ENCODE results near the gene C15orf39. TPM values are rescaled to one million over a fixed set of nuclear protein-coding genes. Genes with fewer than 3 reads are reported as not detected.

C15orf39 gene
- total RNA-seq, 1 experiment from 2014 or later = 13.3 TPM

- CTCF ChIA-PET = interaction anchor here (0.5 to 7.1 kb wide), 5 partner anchors 8 to 182 kb away, joined by 3 to 85 read pairs (median 5); no protein-coding TSS in a partner anchor
- no peaks in the 10 kb centered on the region for H3K27me3 Mint-ChIP-seq (ENCODE audit: insufficient read depth, unreplicated experiment)
- intact Hi-C loops (cut with micrococcal nuclease) = loop anchor here (10.0 kb wide), 2 partner anchors 98 to 422 kb away; partner anchors contain the start of gene CSK
Measured at GRCh38 chr15:75206803-75207617, 5.3 kb downstream of the C15orf39 start.

DNA sequence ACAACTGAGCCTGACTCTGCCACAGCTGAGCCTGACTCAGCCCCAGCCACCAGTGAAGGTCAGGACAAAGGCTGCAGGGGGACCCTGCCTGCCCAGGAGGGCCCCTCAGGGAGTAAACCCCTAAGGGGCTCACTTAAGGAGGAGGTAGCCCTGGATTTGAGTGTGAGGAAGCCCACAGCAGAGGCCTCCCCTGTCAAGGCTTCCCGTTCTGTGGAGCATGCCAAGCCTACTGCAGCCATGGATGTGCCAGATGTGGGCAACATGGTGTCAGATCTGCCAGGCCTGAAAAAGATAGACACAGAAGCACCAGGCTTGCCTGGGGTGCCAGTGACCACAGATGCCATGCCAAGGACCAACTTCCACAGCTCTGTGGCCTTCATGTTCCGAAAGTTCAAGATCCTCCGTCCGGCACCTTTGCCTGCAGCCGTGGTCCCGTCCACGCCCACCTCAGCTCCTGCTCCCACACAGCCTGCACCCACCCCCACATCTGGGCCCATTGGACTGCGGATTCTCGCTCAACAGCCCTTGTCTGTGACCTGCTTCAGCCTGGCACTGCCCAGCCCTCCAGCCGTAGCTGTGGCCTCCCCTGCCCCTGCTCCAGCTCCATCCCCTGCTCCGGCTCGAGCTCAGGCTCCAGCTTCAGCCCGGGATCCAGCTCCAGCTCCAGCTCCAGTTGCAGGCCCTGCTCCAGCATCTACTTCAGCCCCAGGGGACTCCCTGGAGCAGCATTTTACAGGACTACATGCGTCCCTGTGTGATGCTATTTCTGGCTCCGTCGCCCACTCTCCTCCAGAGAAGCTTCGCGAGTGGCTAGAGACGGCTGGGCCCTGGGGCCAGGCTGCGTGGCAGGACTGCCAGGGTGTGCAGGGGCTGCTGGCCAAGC lies 6.2 kb downstream of the C15orf39 start:
- Mint-ChIP-seq H3K9me3 (ENCODE audit: unreplicated experiment) (no peaks in the 10 kb centered on the region), H3K36me3 (ENCODE audit: insufficient read depth, unreplicated experiment) (peaks cover 44% of the 10 kb centered on the region), H3K27ac (ENCODE audit: low read depth, unreplicated experiment) (no peak overlapping the region), H3K4me3 (ENCODE audit: unreplicated experiment) (no peak overlapping the region), H3K27me3 (ENCODE audit: insufficient read depth, unreplicated experiment) (no peaks in the 10 kb centered on the region), H3K4me1 (ENCODE audit: insufficient read depth, unreplicated experiment) (peaks cover 9% of the 10 kb centered on the region)
- no peak for TF ChIP-seq CTCF (IDR thresholded peaks at IDR 0.05; ENCODE audit: unreplicated experiment)
- CTCF ChIA-PET = interaction anchor here (1.8 to 7.1 kb wide), 2 partner anchors 164 to 178 kb away, joined by 5 to 85 read pairs; no protein-coding TSS in a partner anchor
- no TSS peak for BruUV-seq (replicated peaks)
- no peak for DNase-seq (ENCODE audit: unreplicated experiment)
- POLR2A ChIA-PET = no interaction called here
- intact Hi-C loops (cut with micrococcal nuclease) = loop anchor here (10.0 kb wide), 2 partner anchors 97 to 423 kb away; partner anchors contain the start of gene CSK

More at GRCh38 chr15:75206803-75207617, 5.3 kb downstream of the C15orf39 start:
- BruUV-seq (replicated peaks) = no TSS peak
- no peak for TF ChIP-seq CTCF (IDR thresholded peaks at IDR 0.05; ENCODE audit: unreplicated experiment)
- no peak overlapping the region for H3K27ac Mint-ChIP-seq (ENCODE audit: low read depth, unreplicated experiment)
- H3K4me1 Mint-ChIP-seq (ENCODE audit: insufficient read depth, unreplicated experiment) = peaks cover 9% of the 10 kb centered on the region
- H3K36me3 Mint-ChIP-seq (ENCODE audit: insufficient read depth, unreplicated experiment) = peaks cover 36% of the 10 kb centered on the region
- POLR2A ChIA-PET = interaction anchor here (1.1 to 1.4 kb wide), 2 partner anchors 11 to 183 kb away, joined by 4 read pairs; partner anchors contain the start of gene PPCDC
- DNase-seq (ENCODE audit: unreplicated experiment) = no peak
- no peaks in the 10 kb centered on the region for H3K9me3 Mint-ChIP-seq (ENCODE audit: unreplicated experiment)
- no peak overlapping the region for H3K4me3 Mint-ChIP-seq (ENCODE audit: unreplicated experiment)

DNA sequence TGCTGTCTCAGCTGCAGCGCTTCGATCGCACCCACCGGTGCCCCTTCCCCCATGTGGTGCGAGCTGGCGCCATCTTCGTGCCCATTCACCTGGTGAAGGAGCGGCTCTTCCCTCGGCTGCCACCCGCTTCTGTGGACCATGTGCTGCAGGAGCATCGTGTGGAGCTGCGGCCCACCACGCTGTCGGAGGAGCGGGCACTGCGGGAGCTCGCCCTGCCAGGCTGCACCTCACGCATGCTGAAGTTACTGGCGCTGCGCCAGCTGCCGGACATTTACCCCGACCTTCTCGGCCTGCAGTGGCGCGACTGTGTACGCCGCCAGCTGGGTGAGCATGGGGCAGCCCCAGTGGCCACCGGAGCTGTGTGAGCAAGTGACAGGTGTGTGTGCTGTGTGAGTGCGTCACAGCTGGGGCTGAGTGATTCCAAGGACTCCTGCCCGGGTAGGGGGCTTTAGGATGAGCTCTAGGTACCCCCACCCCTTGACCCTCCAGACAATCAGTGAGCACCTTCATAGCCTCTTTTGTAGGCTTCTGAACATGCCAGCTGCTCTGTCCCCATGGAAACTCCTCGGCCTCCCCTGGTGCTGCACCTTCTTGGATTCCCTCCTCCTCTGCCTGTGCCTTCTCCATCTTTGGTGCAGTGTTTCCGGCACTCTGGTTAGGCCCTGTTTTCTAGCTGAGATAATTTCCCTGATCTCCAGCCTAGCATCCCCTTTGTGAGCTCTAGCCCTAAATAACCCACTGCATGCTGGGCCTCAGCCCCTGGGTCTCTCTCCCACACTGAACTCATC lies 7.0 kb downstream of the C15orf39 start:
- DNase-seq (ENCODE audit: unreplicated experiment) = no peak
- H3K9me3 Mint-ChIP-seq (ENCODE audit: unreplicated experiment) = no peaks in the 10 kb centered on the region
- H3K36me3 Mint-ChIP-seq (ENCODE audit: insufficient read depth, unreplicated experiment) = peaks cover 45% of the 10 kb centered on the region
- H3K27me3 Mint-ChIP-seq (ENCODE audit: insufficient read depth, unreplicated experiment) = no peaks in the 10 kb centered on the region
- intact Hi-C loops (cut with micrococcal nuclease) = loop anchor here (10.0 kb wide), 2 partner anchors 96 to 424 kb away; partner anchors contain the start of gene CSK
- no peak overlapping the region for H3K4me3 Mint-ChIP-seq (ENCODE audit: unreplicated experiment)
- TF ChIP-seq CTCF (IDR thresholded peaks at IDR 0.05; ENCODE audit: unreplicated experiment) = no peak
- POLR2A ChIA-PET = interaction anchor here (0.6 to 0.7 kb wide), 2 partner anchors 144 to 214 kb away, joined by 3 to 5 read pairs; no protein-coding TSS in a partner anchor
- H3K4me1 Mint-ChIP-seq (ENCODE audit: insufficient read depth, unreplicated experiment) = peaks cover 9% of the 10 kb centered on the region
- no peak overlapping the region for H3K27ac Mint-ChIP-seq (ENCODE audit: low read depth, unreplicated experiment)
- BruUV-seq (replicated peaks) = no TSS peak
- CTCF ChIA-PET = interaction anchor here (7.1 kb wide), 1 partner anchor 178 kb away, joined by 85 read pairs; no protein-coding TSS in a partner anchor

All from MCF 10A (cell line).